GM23248 (cell line): ENCODE measurements around the gene CNGB1. TPM values are rescaled to one million over a fixed set of nuclear protein-coding genes. Genes with fewer than 3 reads are reported as not detected.

Source experiments
- DNase-seq: peaks from one replicate; pipeline ENCODE4 v3.0.0-alpha.2; 2015
- H2AFZ ChIP-seq: fragments of 200-600 bp; sonication (generic); 2 replicates; pipeline ENCODE4 v1.6.1; 2016; ENCODE audit warnings: antibody characterized with exemption
- H3F3A ChIP-seq: fragments of 200-600 bp; sonication (generic); 2 replicates; pipeline ENCODE4 v1.6.1; 2016; ENCODE audit warnings: mild to moderate bottlenecking, antibody characterized with exemption, mixed run types; ENCODE audit not compliant: insufficient read depth
- H3K27ac ChIP-seq: fragments of 200-600 bp; sonication (generic); 2 replicates; pipeline ENCODE4 v1.5.1; 2016; ENCODE audit warnings: mild to moderate bottlenecking
- H3K27me3 ChIP-seq: fragments of 200-600 bp; sonication (generic); replicated peaks from 2 replicates; pipeline ENCODE4 v1.6.1; 2016; ENCODE audit warnings: mild to moderate bottlenecking; ENCODE audit not compliant: insufficient read depth
- H3K36me3 ChIP-seq: fragments of 200-600 bp; sonication (generic); 2 replicates; pipeline ENCODE4 v1.6.1; 2016; ENCODE audit warnings: low read depth, mild to moderate bottlenecking
- H3K4me1 ChIP-seq: fragments of 200-600 bp; sonication (generic); 2 replicates; pipeline ENCODE4 v1.6.1; 2016; ENCODE audit warnings: mild to moderate bottlenecking; ENCODE audit not compliant: insufficient read depth
- H3K4me2 ChIP-seq: fragments of 200-600 bp; sonication (generic); one replicate; pipeline ENCODE4 v1.6.1; 2016; ENCODE audit warnings: mild to moderate bottlenecking; ENCODE audit not compliant: unreplicated experiment
- H3K4me3 ChIP-seq: fragments of 200-600 bp; sonication (generic); 2 replicates; pipeline ENCODE4 v1.5.1; 2016; ENCODE audit warnings: mild to moderate bottlenecking
- H3K79me2 ChIP-seq: fragments of 200-600 bp; sonication (generic); 2 replicates; pipeline ENCODE4 v1.6.1; 2016; ENCODE audit warnings: mild to moderate bottlenecking; ENCODE audit not compliant: insufficient read depth
- H3K9ac ChIP-seq: fragments of 200-600 bp; sonication (generic); 2 replicates; pipeline ENCODE4 v1.6.1; 2016; ENCODE audit warnings: mild to moderate bottlenecking
- H3K9me2 ChIP-seq: fragments of 200-600 bp; sonication (generic); 2 replicates; pipeline ENCODE4 v1.6.1; 2016; ENCODE audit warnings: mixed run types, mild to moderate bottlenecking, moderate library complexity; ENCODE audit not compliant: insufficient read depth
- H3K9me3 ChIP-seq: fragments of 200-600 bp; sonication (generic); one replicate; pipeline ENCODE4 v1.6.1; 2017; ENCODE audit warnings: low read depth
- H4K20me1 ChIP-seq: fragments of 200-600 bp; sonication (generic); 2 replicates; pipeline ENCODE4 v1.6.0; 2016; ENCODE audit not compliant: insufficient read depth
- EZH2 ChIP-seq: fragments of 200-600 bp; sonication (generic); IDR thresholded peaks from 2 replicates; pipeline ENCODE4 v1.6.1; 2018; ENCODE audit warnings: antibody characterized with exemption, mild to moderate bottlenecking; ENCODE audit not compliant: insufficient read depth, poor library complexity, severe bottlenecking
- EZH2phosphoT487 ChIP-seq: fragments of 200-600 bp; sonication (generic); IDR thresholded peaks from 2 replicates; pipeline ENCODE4 v1.6.1; 2018; ENCODE audit warnings: antibody characterized with exemption, moderate library complexity, mild to moderate bottlenecking, low read depth; ENCODE audit not compliant: insufficient read depth
- WGBS, 2 experiments: methylation state at CpG; one replicate each; pipeline ENCODE4 v1.1.6; 2015 to 2017; ENCODE audit warnings: low lambda C conversion rate in 2 of 2, low coverage in 1 of 2; ENCODE audit errors: missing lambda C conversion rate in 2 of 2; 5-methylcytosine and 5-hydroxymethylcytosine counted together
- in situ Hi-C: fragments of 300-500 bp; cut with MboI; formaldehyde crosslinking; loops from 2 replicates; pipeline ENCODE4 v1.15.0; 2020
- polyA plus RNA-seq: library from polyadenylated mRNA; unstranded; fragments of >200 nt; fragmentation: Nextera tagmentation; extraction: Ambion mirVana; gene quantifications from 2 replicates; pipeline ENCODE4 v1.2.1, GENCODE V29; 2016
- total RNA-seq: library from RNA; depleted of rRNA; stranded (reverse); fragments of >200 nt; shearing (Covaris generic); gene quantifications from 2 replicates; pipeline ENCODE4 v1.2.3, GENCODE V29; 2014

Gene CNGB1
- total and polyA plus RNA-seq, 2 experiments from 2014 or later = not detected

DNA sequence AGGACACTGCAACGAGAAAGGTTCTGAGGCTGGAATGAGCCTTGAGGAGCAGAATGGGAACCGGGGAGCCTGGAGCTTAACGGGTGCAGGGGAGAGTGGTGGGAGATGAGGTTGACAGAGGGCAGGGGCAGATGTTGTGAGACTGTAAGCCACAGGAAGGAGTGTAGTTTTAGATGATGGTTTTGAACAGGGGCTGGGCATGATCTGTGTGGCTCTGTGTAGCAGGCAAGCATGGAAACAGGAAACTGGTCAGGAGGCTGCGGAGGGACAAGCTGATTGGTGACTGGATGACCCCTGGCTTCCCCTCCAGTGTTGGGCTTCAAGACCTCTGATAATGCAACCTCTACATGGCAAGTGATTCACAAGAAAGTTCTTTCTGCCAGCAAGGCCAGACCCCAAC, 1.4 kb upstream of the CNGB1 start:
- Histone ChIP-seq H3K79me2 (no peaks in the 10 kb centered on the region), H3K9me2 (no peaks in the 10 kb centered on the region), H3K27ac (no peak overlapping the region), H3K36me3 (no peaks in the 10 kb centered on the region), H2AFZ (no peak overlapping the region), H3K27me3 (peaks cover 14% of the 10 kb centered on the region), H3K4me1 (no peaks in the 10 kb centered on the region), H3K9ac (no peak overlapping the region), H3K4me2 (no peak overlapping the region), H3K4me3 (no peak overlapping the region), H4K20me1 (no peaks in the 10 kb centered on the region), H3K9me3 (no peaks in the 10 kb centered on the region), H3F3A (no peaks in the 10 kb centered on the region)
- in situ Hi-C loops = no loop called here
- no peak for DNase-seq
- TF ChIP-seq EZH2phosphoT487 (no peak), EZH2 (no peak)
- 58 to 60% methylated on average over 4 of the region's 4 CpGs for WGBS, 2 experiments

GRCh38 chr16:57971848-57972247, 920 bp upstream of the CNGB1 start:
- peaks cover 14% of the 10 kb centered on the region for H3K27me3 ChIP-seq
- no peaks in the 10 kb centered on the region for H3K36me3 ChIP-seq
- no peak overlapping the region for H3K4me2 ChIP-seq
- no peaks in the 10 kb centered on the region for H3K4me1 ChIP-seq
- in situ Hi-C loops = no loop called here
- no peak for DNase-seq
- H3K27ac ChIP-seq = no peak overlapping the region
- no peaks in the 10 kb centered on the region for H3F3A ChIP-seq
- TF ChIP-seq EZH2phosphoT487 (no peak), EZH2 (no peak)
- no peak overlapping the region for H3K4me3 ChIP-seq
- no peak overlapping the region for H2AFZ ChIP-seq
- H3K79me2 ChIP-seq = no peaks in the 10 kb centered on the region
- no peaks in the 10 kb centered on the region for H3K9me3 ChIP-seq
- no peaks in the 10 kb centered on the region for H4K20me1 ChIP-seq
- H3K9ac ChIP-seq = no peak overlapping the region
- 55 to 78% methylated on average over 1 of the region's 1 CpG for WGBS, 2 experiments
- no peaks in the 10 kb centered on the region for H3K9me2 ChIP-seq

DNA sequence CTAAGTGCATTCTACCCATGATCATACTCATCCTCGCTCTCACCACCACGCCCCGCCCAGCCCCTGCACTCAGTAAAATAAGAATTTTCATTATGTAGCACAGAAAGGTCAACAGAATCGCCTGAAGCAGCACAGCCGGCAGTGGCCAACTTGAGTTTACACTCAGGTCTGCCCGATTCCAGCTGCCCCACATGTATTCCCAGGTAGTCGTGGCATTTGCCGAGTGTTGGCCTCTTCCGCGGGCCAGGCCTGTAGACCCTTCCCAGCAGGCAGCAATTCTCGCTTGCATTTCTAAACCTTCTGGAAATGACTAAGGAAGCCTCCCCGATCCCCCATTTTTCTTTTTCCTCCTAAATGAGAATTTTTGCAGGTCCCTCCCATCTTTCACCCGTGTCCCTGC, 609 bp downstream of the CNGB1 start:
- H3K9me2 ChIP-seq = no peaks in the 10 kb centered on the region
- DNase-seq = no peak
- H3K9me3 ChIP-seq = no peaks in the 10 kb centered on the region
- no peaks in the 10 kb centered on the region for H3K4me1 ChIP-seq
- TF ChIP-seq EZH2 (no peak), EZH2phosphoT487 (no peak)
- H3K4me3 ChIP-seq = no peak overlapping the region
- H3K9ac ChIP-seq = no peak overlapping the region
- 47 to 54% methylated on average over 13 of the region's 13 CpGs for WGBS, 2 experiments
- H4K20me1 ChIP-seq = no peaks in the 10 kb centered on the region
- H3K27ac ChIP-seq = no peak overlapping the region
- peaks cover 14% of the 10 kb centered on the region for H3K27me3 ChIP-seq
- H3K79me2 ChIP-seq = no peaks in the 10 kb centered on the region
- H2AFZ ChIP-seq = no peak overlapping the region
- H3K4me2 ChIP-seq = no peak overlapping the region
- H3F3A ChIP-seq = no peaks in the 10 kb centered on the region
- H3K36me3 ChIP-seq = no peaks in the 10 kb centered on the region
- in situ Hi-C loops = no loop called here

DNA sequence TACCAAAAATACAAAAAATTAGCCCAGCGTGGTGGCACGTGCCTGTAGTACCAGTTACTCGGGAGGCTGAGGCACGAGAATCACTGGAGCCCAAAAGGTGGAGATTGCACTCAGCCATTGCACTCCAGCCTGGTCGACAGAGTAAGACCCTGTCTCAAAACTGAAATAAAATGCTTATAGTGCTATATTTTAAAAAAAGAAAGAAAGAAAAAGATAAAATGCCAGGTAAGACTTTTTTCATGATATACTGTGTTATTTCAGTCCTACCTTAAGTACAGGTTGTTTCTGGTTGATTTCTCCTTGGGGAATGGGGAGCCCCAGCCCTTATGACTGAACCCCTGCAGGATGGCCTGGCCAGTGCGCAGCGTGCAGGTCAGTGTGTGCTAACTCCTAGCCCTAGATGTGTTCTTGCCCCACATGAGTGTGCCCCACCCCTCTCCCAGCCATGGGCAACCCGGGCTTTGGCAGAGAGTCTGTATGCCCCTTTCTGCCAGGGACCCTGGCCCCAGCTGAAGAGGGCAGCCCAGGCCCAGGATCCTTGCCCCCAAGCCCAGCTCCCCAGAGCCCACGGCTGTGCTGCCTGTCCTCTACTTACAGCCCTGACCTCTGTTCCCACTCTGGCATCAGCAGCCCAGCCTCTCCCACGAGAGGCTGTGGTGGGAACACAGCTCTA, 1.3 kb downstream of the CNGB1 start:
- in situ Hi-C loops = no loop called here
- no peak overlapping the region for H3K9ac ChIP-seq
- no peak overlapping the region for H2AFZ ChIP-seq
- no peaks in the 10 kb centered on the region for H3F3A ChIP-seq
- no peaks in the 10 kb centered on the region for H3K9me3 ChIP-seq
- no peak for DNase-seq
- no peaks in the 10 kb centered on the region for H3K4me1 ChIP-seq
- no peaks in the 10 kb centered on the region for H3K9me2 ChIP-seq
- no peak overlapping the region for H3K4me3 ChIP-seq
- no peak for TF ChIP-seq EZH2
- TF ChIP-seq EZH2phosphoT487 = no peak
- no peaks in the 10 kb centered on the region for H3K36me3 ChIP-seq
- H3K27ac ChIP-seq = no peak overlapping the region
- H3K79me2 ChIP-seq = no peaks in the 10 kb centered on the region
- no peaks in the 10 kb centered on the region for H4K20me1 ChIP-seq
- 61 to 64% methylated on average over 10 of the region's 10 CpGs for WGBS, 2 experiments
- peaks cover 7% of the 10 kb centered on the region for H3K27me3 ChIP-seq
- H3K4me2 ChIP-seq = no peak overlapping the region

DNA sequence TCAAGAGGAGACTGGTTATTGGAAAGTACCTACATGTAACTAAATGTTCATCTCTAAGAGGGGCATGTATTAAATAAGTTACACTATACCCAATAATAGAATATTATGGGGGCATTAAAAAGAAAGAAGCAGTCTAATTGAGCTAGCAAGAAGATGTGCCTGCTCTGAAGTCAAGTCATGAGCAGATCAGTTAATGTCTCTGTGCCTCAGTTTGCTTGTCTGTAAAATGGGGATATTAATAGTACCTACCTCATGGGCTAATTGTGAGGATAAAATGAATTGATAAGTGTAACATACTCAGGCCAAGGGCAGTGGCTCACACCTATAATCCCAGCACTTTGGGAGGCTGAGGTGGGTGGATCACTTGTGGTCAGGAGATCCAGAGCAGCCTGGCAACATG, 3.0 kb downstream of the CNGB1 start:
- no peak for DNase-seq
- no peak overlapping the region for H3K27ac ChIP-seq
- in situ Hi-C loops = no loop called here
- H4K20me1 ChIP-seq = no peaks in the 10 kb centered on the region
- no peaks in the 10 kb centered on the region for H3K79me2 ChIP-seq
- H3K4me1 ChIP-seq = no peaks in the 10 kb centered on the region
- no peak overlapping the region for H2AFZ ChIP-seq
- H3K4me3 ChIP-seq = no peak overlapping the region
- H3K36me3 ChIP-seq = no peaks in the 10 kb centered on the region
- H3K27me3 ChIP-seq = peaks cover 10% of the 10 kb centered on the region
- no peaks in the 10 kb centered on the region for H3F3A ChIP-seq
- H3K9me2 ChIP-seq = no peaks in the 10 kb centered on the region
- H3K4me2 ChIP-seq = no peak overlapping the region
- no peak overlapping the region for H3K9ac ChIP-seq
- TF ChIP-seq EZH2phosphoT487 (no peak), EZH2 (no peak)
- H3K9me3 ChIP-seq = no peaks in the 10 kb centered on the region
